GM10847 (cell line): Measurements from ENCODE around the gene BHLHE41.

Experiments
- POLR2A ChIP-seq: IDR thresholded peaks from 2 replicates; pipeline ENCODE4 v1.6.1; 2011; ENCODE audit not compliant: insufficient read length; ENCODE audit errors: extremely low read depth

The BHLHE41 gene

DNA sequence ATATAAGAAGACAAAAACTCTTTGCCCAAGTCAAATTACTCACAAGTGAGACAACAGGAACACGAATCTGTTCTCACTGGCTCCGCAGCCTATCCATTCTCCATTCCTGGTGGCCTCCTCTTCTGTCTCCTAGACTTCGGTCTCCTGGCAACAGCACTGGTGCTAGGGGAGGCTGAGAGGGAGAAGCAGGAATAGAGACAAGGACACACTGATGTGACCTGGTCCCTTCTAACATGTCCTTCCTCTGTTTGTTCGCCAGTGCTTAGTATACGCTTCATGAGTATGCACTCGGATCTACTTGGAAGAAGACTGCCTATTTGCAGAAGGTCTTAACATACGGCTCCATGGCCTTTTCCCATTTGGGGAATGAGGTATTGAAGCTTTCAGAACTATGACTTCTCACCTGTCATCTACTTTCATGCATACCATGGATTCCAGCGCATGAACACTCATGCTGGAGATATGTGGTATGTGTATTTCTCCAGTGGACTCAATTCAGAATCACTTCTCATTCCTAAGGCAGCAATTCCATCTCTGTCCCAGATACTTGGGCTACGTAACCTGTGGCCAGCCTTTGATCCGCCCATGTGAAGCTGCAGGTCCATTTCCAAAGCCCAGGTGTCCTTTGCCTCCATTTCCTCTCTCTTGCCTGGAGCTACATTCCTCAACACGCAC, 33.9 kb downstream of the BHLHE41 start:
- TF ChIP-seq POLR2A = no peak

GRCh38 chr12:26088998-26089397, 35.8 kb downstream of the BHLHE41 start:
- no peak for TF ChIP-seq POLR2A

GRCh38 chr12:26086936-26087335, 37.9 kb downstream of the BHLHE41 start:
- TF ChIP-seq POLR2A = no peak

DNA sequence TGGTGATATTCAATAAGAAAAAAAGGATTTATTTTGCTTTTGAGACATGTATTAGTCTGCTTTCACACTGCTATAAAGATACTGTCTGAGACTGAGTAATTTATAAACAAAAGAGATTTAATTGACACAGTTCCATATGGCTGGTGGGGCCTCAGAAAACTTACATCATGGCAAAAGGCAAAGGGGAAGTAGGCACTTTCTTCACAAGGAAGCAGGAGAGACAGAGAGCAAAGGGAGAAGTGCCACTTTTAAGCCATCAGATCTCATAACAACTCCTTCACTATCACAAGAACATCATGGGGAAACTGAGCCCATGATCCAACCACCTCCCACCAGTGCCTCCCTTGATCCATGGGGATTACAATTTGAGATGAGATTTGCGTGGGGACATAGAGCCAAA, 43.9 kb downstream of the BHLHE41 start:
- TF ChIP-seq POLR2A = no peak

GRCh38 chr12:26077915-26078702, 46.7 kb downstream of the BHLHE41 start:
- no peak for TF ChIP-seq POLR2A
